NCI-H128 (cell line): ENCODE measurements around the gene PTPN6.

Source experiments
- DNase-seq: peaks from one replicate; lab custom pipeline; 2025; ENCODE audit not compliant: unreplicated experiment; lab: John Stamatoyannopoulos, UW

PTPN6 gene

GRCh38 chr12:7001921-7002591 lies 50.9 kb downstream of the PTPN6 start:
- no peak for DNase-seq

- no peak for DNase-seq
Observed at GRCh38 chr12:7004287-7004803, 53.2 kb downstream of the PTPN6 start.

GRCh38 chr12:7004840-7005239 lies 53.7 kb downstream of the PTPN6 start:
- DNase-seq, result no peak

GRCh38 chr12:7005311-7005710 lies 54.2 kb downstream of the PTPN6 start:
- DNase-seq, result no peak

GRCh38 chr12:7006639-7007038 lies 55.5 kb downstream of the PTPN6 start:
- DNase-seq, result no peak

GRCh38 chr12:7008864-7009263 lies 57.7 kb downstream of the PTPN6 start:
- no peak for DNase-seq

- DNase-seq, result no peak
Observed at GRCh38 chr12:7009512-7009911, 58.4 kb downstream of the PTPN6 start.
